CD4-positive, alpha-beta T cell treated with Interleukin-6 for 4 hours (primary cell): ENCODE measurements around the gene FIGNL1.

Experiments
- DNase-seq: peaks from one replicate; pipeline ENCODE4 v3.0.0-alpha.2; 2020; ENCODE audit warnings: mixed read lengths

FIGNL1 gene

GRCh38 chr7:50394315-50394714, 55.8 kb downstream of the FIGNL1 start:
- no peak for DNase-seq
